GM23338 (cell line): ENCODE measurements around the gene HFE. TPM values are rescaled to one million over a fixed set of nuclear protein-coding genes. Genes with fewer than 3 reads are reported as not detected.

Experiments used
- ATAC-seq: fragments of 200-7000 bp; cut with Tn5 transposase; 3 replicates; pipeline ENCODE4 v1.9.1; 2020
- DNase-seq: peaks from one replicate; pipeline ENCODE4 v3.0.0-alpha.2; 2015; ENCODE audit warnings: low spot score
- H2AFZ ChIP-seq: fragments of 200-600 bp; sonication (generic); 2 replicates; pipeline ENCODE4 v1.8.0; 2016; ENCODE audit warnings: antibody characterized with exemption, mild to moderate bottlenecking, moderate library complexity
- H3F3A ChIP-seq: fragments of 200-600 bp; sonication (generic); replicated peaks from 2 replicates; pipeline ENCODE4 v1.8.0; 2017; ENCODE audit warnings: antibody characterized with exemption, mixed run types, low read depth
- H3K27ac ChIP-seq: fragments of 200-600 bp; sonication (generic); 2 replicates; pipeline ENCODE4 v1.6.1; 2016; ENCODE audit warnings: low read depth
- H3K27me3 ChIP-seq: fragments of 200-600 bp; sonication (generic); 2 replicates; pipeline ENCODE4 v1.8.0; 2016; ENCODE audit warnings: mild to moderate bottlenecking, mixed run types, moderate library complexity; ENCODE audit not compliant: insufficient read depth
- H3K36me3 ChIP-seq: fragments of 200-600 bp; sonication (generic); 2 replicates; pipeline ENCODE4 v1.8.0; 2016; ENCODE audit warnings: mild to moderate bottlenecking; ENCODE audit not compliant: insufficient read depth
- H3K4me1 ChIP-seq: fragments of 200-600 bp; sonication (generic); 2 replicates; pipeline ENCODE4 v1.8.0; 2016; ENCODE audit warnings: mild to moderate bottlenecking, moderate library complexity; ENCODE audit not compliant: insufficient read depth
- H3K4me2 ChIP-seq: fragments of 200-600 bp; sonication (generic); 2 replicates; pipeline ENCODE4 v1.7.1; 2017; ENCODE audit warnings: mixed run types
- H3K4me3 ChIP-seq: fragments of 200-600 bp; sonication (generic); 2 replicates; pipeline ENCODE4 v1.6.1; 2016; ENCODE audit warnings: mixed run types
- H3K79me2 ChIP-seq: fragments of 200-600 bp; sonication (generic); replicated peaks from 2 replicates; pipeline ENCODE4 v1.8.0; 2017; ENCODE audit warnings: mild to moderate bottlenecking; ENCODE audit not compliant: insufficient read depth
- H3K9me2 ChIP-seq: fragments of 200-600 bp; sonication (generic); 2 replicates; pipeline ENCODE4 v1.8.0; 2017; ENCODE audit not compliant: insufficient read depth
- H4K20me1 ChIP-seq: fragments of 200-600 bp; sonication (generic); replicated peaks from 2 replicates; pipeline ENCODE4 v1.8.0; 2017; ENCODE audit warnings: mild to moderate bottlenecking; ENCODE audit not compliant: insufficient read depth
- H3K27ac Mint-ChIP-seq: 2 replicates; pipeline ENCODE4 v1.8.0; 2020; ENCODE audit warnings: inconsistent platforms, mild to moderate bottlenecking, moderate library complexity, mixed read lengths
- H3K27me3 Mint-ChIP-seq: 3 replicates; pipeline ENCODE4 v1.8.0; 2022; ENCODE audit warnings: low read depth, mild to moderate bottlenecking, moderate library complexity, mixed read lengths, inconsistent platforms; ENCODE audit not compliant: insufficient read depth, poor library complexity
- H3K36me3 Mint-ChIP-seq: 3 replicates; pipeline ENCODE4 v1.8.0; 2021; ENCODE audit warnings: low read depth, mild to moderate bottlenecking, inconsistent platforms, moderate library complexity, mixed read lengths
- H3K4me1 Mint-ChIP-seq: 3 replicates; pipeline ENCODE4 v1.8.0; 2020; ENCODE audit warnings: mild to moderate bottlenecking, inconsistent platforms, mixed read lengths
- H3K4me3 Mint-ChIP-seq: 3 replicates; pipeline ENCODE4 v1.8.0; 2021; ENCODE audit warnings: moderate library complexity, mild to moderate bottlenecking, inconsistent platforms, mixed read lengths
- H3K9me3 Mint-ChIP-seq: 3 replicates; pipeline ENCODE4 v1.8.0; 2020; ENCODE audit warnings: moderate library complexity, mild to moderate bottlenecking, inconsistent platforms, mixed read lengths
- CREB1 ChIP-seq: fragments of 250-450 bp; sonication (Bioruptor Pico); IDR thresholded peaks from 2 replicates; pipeline ENCODE4 v1.5.0; 2020; ENCODE audit warnings: low read depth, mild to moderate bottlenecking, moderate library complexity
- EZH2 ChIP-seq: fragments of 200-600 bp; sonication (generic); IDR thresholded peaks from one replicate; pipeline ENCODE4 v1.8.0; 2017; ENCODE audit warnings: antibody characterized with exemption, mild to moderate bottlenecking, low read depth; ENCODE audit not compliant: unreplicated experiment
- EZH2phosphoT487 ChIP-seq: fragments of 200-600 bp; sonication (generic); IDR thresholded peaks from one replicate; pipeline ENCODE4 v1.8.1; 2018; ENCODE audit warnings: antibody characterized with exemption; ENCODE audit not compliant: unreplicated experiment
- JUNB ChIP-seq: IDR thresholded peaks from one replicate; pipeline ENCODE4 v1.6.1; 2016; ENCODE audit warnings: antibody characterized with exemption; ENCODE audit not compliant: unreplicated experiment
- NANOG ChIP-seq: IDR thresholded peaks from 2 replicates; pipeline ENCODE4 v1.6.1; 2016; ENCODE audit warnings: antibody characterized with exemption, borderline replicate concordance
- POLR2AphosphoS5 ChIP-seq: IDR thresholded peaks from 2 replicates; pipeline ENCODE4 v1.6.1; 2016; ENCODE audit warnings: antibody characterized with exemption, low read depth
- STAT1 ChIP-seq: IDR thresholded peaks from one replicate; pipeline ENCODE4 v1.6.1; 2016; ENCODE audit warnings: antibody characterized with exemption; ENCODE audit not compliant: unreplicated experiment
- ZNF114 ChIP-seq: fragments of 250-450 bp; sonication (Bioruptor Pico); IDR thresholded peaks from 2 replicates; pipeline ENCODE4 v1.5.0; 2020; ENCODE audit warnings: mild to moderate bottlenecking, moderate library complexity
- polyA plus RNA-seq: library from polyadenylated mRNA; unstranded; fragments of >200 nt; fragmentation: Nextera tagmentation; extraction: Ambion mirVana; gene quantifications from 2 replicates; pipeline ENCODE4 v1.2.1, GENCODE V29; 2016
- total RNA-seq: library from RNA; depleted of rRNA; stranded (reverse); fragments of >200 nt; shearing (Covaris generic); gene quantifications from 2 replicates; pipeline ENCODE4 v1.2.3, GENCODE V29; 2014
- TF ChIP-seq, protein P1 (sequence below): IDR thresholded peaks from 2 replicates; pipeline ENCODE4 v1.6.1; 2016; ENCODE audit warnings: antibody characterized with exemption
- TF ChIP-seq, protein P2 (sequence below): IDR thresholded peaks from one replicate; pipeline ENCODE4 v1.6.1; 2018; ENCODE audit warnings: antibody characterized with exemption; ENCODE audit not compliant: unreplicated experiment
- TF ChIP-seq, protein P3 (sequence below): fragments of 250-450 bp; sonication (Bioruptor Pico); IDR thresholded peaks from 2 replicates; pipeline ENCODE4 v1.5.0; 2020; ENCODE audit warnings: mild to moderate bottlenecking, moderate library complexity
- TF ChIP-seq, protein P4 (sequence below), 2 experiments: fragments of 200-600 bp in 1 of 2; sonication (generic) in 1 of 2; conservative IDR thresholded peaks; 2 replicates each; pipeline versions ENCODE4 v1.5.1 to v1.6.1; 2016 to 2017; ENCODE audit warnings: antibody characterized with exemption in 2 of 2, low read depth in 2 of 2, mild to moderate bottlenecking in 2 of 2, moderate library complexity in 1 of 2

The HFE gene
- total and polyA plus RNA-seq, 2 experiments from 2014 or later = 0.53 to 0.63 TPM

DNA sequence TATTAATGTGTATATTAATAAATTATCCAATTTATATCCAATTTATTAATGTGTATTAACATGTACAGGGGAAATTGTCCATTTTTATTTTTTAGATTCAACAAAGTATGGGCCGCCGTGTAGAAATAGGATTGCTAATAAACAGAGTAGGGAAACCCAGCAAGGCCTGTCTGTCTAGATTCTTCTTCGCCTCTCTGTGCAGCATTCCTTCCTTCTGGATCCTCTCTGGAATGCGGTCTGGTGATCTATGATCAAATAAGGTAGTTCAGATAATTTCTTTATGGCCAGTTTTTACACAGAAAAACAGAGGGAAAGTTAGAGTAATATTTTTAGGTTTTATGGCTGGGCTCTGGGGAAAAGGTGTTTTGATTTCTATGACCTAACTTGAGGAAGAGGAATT is 19.9 kb upstream of the HFE start:
- H3K36me3 ChIP-seq = no peaks in the 10 kb centered on the region
- Mint-ChIP-seq H3K4me1 (peaks cover 8% of the 10 kb centered on the region), H3K4me3 (no peak overlapping the region; the same call in 2 of the 3 replicates), H3K27me3 (peaks cover 13% of the 10 kb centered on the region), H3K36me3 (no peaks in the 10 kb centered on the region), H3K27ac (peak overlapping the region; percentile 62; the same call in 1 of the 2 replicates), H3K9me3 (no peaks in the 10 kb centered on the region)
- H3K4me2 ChIP-seq = no peak overlapping the region
- no peaks in the 10 kb centered on the region for H3K27me3 ChIP-seq
- H3K27ac ChIP-seq = no peak overlapping the region
- TF ChIP-seq JUNB = no peak
- TF ChIP-seq, protein P1, sequence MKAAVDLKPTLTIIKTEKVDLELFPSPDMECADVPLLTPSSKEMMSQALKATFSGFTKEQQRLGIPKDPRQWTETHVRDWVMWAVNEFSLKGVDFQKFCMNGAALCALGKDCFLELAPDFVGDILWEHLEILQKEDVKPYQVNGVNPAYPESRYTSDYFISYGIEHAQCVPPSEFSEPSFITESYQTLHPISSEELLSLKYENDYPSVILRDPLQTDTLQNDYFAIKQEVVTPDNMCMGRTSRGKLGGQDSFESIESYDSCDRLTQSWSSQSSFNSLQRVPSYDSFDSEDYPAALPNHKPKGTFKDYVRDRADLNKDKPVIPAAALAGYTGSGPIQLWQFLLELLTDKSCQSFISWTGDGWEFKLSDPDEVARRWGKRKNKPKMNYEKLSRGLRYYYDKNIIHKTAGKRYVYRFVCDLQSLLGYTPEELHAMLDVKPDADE = no peak
- TF ChIP-seq ZNF114 (CRISPR knock-in tag) = no peak
- TF ChIP-seq EZH2 = no peak
- no peak for TF ChIP-seq NANOG
- TF ChIP-seq EZH2phosphoT487 = no peak
- no peak for TF ChIP-seq STAT1
- no peak for TF ChIP-seq POLR2AphosphoS5
- TF ChIP-seq, protein P2, sequence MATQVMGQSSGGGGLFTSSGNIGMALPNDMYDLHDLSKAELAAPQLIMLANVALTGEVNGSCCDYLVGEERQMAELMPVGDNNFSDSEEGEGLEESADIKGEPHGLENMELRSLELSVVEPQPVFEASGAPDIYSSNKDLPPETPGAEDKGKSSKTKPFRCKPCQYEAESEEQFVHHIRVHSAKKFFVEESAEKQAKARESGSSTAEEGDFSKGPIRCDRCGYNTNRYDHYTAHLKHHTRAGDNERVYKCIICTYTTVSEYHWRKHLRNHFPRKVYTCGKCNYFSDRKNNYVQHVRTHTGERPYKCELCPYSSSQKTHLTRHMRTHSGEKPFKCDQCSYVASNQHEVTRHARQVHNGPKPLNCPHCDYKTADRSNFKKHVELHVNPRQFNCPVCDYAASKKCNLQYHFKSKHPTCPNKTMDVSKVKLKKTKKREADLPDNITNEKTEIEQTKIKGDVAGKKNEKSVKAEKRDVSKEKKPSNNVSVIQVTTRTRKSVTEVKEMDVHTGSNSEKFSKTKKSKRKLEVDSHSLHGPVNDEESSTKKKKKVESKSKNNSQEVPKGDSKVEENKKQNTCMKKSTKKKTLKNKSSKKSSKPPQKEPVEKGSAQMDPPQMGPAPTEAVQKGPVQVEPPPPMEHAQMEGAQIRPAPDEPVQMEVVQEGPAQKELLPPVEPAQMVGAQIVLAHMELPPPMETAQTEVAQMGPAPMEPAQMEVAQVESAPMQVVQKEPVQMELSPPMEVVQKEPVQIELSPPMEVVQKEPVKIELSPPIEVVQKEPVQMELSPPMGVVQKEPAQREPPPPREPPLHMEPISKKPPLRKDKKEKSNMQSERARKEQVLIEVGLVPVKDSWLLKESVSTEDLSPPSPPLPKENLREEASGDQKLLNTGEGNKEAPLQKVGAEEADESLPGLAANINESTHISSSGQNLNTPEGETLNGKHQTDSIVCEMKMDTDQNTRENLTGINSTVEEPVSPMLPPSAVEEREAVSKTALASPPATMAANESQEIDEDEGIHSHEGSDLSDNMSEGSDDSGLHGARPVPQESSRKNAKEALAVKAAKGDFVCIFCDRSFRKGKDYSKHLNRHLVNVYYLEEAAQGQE = no peak
- TF ChIP-seq, protein P3, sequence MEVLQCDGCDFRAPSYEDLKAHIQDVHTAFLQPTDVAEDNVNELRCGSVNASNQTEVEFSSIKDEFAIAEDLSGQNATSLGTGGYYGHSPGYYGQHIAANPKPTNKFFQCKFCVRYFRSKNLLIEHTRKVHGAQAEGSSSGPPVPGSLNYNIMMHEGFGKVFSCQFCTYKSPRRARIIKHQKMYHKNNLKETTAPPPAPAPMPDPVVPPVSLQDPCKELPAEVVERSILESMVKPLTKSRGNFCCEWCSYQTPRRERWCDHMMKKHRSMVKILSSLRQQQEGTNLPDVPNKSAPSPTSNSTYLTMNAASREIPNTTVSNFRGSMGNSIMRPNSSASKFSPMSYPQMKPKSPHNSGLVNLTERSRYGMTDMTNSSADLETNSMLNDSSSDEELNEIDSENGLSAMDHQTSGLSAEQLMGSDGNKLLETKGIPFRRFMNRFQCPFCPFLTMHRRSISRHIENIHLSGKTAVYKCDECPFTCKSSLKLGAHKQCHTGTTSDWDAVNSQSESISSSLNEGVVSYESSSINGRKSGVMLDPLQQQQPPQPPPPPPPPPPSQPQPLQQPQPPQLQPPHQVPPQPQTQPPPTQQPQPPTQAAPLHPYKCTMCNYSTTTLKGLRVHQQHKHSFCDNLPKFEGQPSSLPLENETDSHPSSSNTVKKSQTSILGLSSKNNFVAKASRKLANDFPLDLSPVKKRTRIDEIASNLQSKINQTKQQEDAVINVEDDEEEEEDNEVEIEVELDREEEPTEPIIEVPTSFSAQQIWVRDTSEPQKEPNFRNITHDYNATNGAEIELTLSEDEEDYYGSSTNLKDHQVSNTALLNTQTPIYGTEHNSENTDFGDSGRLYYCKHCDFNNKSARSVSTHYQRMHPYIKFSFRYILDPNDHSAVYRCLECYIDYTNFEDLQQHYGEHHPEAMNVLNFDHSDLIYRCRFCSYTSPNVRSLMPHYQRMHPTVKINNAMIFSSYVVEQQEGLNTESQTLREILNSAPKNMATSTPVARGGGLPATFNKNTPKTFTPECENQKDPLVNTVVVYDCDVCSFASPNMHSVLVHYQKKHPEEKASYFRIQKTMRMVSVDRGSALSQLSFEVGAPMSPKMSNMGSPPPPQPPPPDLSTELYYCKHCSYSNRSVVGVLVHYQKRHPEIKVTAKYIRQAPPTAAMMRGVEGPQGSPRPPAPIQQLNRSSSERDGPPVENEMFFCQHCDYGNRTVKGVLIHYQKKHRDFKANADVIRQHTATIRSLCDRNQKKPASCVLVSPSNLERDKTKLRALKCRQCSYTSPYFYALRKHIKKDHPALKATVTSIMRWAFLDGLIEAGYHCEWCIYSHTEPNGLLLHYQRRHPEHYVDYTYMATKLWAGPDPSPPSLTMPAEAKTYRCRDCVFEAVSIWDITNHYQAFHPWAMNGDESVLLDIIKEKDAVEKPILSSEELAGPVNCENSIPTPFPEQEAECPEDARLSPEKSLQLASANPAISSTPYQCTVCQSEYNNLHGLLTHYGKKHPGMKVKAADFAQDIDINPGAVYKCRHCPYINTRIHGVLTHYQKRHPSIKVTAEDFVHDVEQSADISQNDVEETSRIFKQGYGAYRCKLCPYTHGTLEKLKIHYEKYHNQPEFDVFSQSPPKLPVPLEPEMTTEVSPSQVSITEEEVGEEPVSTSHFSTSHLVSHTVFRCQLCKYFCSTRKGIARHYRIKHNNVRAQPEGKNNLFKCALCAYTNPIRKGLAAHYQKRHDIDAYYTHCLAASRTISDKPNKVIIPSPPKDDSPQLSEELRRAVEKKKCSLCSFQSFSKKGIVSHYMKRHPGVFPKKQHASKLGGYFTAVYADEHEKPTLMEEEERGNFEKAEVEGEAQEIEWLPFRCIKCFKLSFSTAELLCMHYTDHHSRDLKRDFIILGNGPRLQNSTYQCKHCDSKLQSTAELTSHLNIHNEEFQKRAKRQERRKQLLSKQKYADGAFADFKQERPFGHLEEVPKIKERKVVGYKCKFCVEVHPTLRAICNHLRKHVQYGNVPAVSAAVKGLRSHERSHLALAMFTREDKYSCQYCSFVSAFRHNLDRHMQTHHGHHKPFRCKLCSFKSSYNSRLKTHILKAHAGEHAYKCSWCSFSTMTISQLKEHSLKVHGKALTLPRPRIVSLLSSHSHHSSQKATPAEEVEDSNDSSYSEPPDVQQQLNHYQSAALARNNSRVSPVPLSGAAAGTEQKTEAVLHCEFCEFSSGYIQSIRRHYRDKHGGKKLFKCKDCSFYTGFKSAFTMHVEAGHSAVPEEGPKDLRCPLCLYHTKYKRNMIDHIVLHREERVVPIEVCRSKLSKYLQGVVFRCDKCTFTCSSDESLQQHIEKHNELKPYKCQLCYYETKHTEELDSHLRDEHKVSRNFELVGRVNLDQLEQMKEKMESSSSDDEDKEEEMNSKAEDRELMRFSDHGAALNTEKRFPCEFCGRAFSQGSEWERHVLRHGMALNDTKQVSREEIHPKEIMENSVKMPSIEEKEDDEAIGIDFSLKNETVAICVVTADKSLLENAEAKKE (CRISPR knock-in tag) = no peak
- TF ChIP-seq CREB1 = no peak
- TF ChIP-seq, protein P4, sequence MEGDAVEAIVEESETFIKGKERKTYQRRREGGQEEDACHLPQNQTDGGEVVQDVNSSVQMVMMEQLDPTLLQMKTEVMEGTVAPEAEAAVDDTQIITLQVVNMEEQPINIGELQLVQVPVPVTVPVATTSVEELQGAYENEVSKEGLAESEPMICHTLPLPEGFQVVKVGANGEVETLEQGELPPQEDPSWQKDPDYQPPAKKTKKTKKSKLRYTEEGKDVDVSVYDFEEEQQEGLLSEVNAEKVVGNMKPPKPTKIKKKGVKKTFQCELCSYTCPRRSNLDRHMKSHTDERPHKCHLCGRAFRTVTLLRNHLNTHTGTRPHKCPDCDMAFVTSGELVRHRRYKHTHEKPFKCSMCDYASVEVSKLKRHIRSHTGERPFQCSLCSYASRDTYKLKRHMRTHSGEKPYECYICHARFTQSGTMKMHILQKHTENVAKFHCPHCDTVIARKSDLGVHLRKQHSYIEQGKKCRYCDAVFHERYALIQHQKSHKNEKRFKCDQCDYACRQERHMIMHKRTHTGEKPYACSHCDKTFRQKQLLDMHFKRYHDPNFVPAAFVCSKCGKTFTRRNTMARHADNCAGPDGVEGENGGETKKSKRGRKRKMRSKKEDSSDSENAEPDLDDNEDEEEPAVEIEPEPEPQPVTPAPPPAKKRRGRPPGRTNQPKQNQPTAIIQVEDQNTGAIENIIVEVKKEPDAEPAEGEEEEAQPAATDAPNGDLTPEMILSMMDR (conservative IDR thresholded peaks at IDR 0.05; ENCODE audit: low read depth in 2 of 2) = no peak
- H4K20me1 ChIP-seq = no peaks in the 10 kb centered on the region
- no peak for ATAC-seq
- H3K4me3 ChIP-seq = no peak overlapping the region
- no peaks in the 10 kb centered on the region for H3F3A ChIP-seq
- no peaks in the 10 kb centered on the region for H3K79me2 ChIP-seq
- peaks cover 7% of the 10 kb centered on the region; the same call in 1 of the 2 replicates for H3K4me1 ChIP-seq
- H2AFZ ChIP-seq = peak overlapping the region; percentile 45; the same call in 1 of the 2 replicates
- 0 out of 2 replicates have a peak, but pooled peaks cover 5% of the 10 kb centered on the region for H3K9me2 ChIP-seq
- no peak for DNase-seq
